ENCODE measurements around the gene PAX8.

PAX8 gene

GRCh38 chr2:113278742-113279139 is at the start of gene PAX8:
TSS of gene PAX8 (minus strand) at chr2:113278921. CDS start at chr2:113278394, 527 bp downstream.
- TF ChIP-seq GATA2 (IDR thresholded peaks at IDR 0.05; ENCODE audit: low read depth, low read length) (no peak), GATA3 (IDR thresholded peaks at IDR 0.05; ENCODE audit: low read depth, low read length) (no peak)

- TF ChIP-seq GATA3 (IDR thresholded peaks at IDR 0.05; ENCODE audit: low read depth, low read length) (no peak), GATA2 (IDR thresholded peaks at IDR 0.05; ENCODE audit: low read depth, low read length) (no peak)
Measured at GRCh38 chr2:113328043-113328442, 49.3 kb upstream of the PAX8 start.

GRCh38 chr2:113324684-113325160 is 46.0 kb upstream of the PAX8 start:
- no peak for TF ChIP-seq GATA2 (IDR thresholded peaks at IDR 0.05; ENCODE audit: low read depth, low read length)
- no peak for TF ChIP-seq GATA3 (IDR thresholded peaks at IDR 0.05; ENCODE audit: low read depth, low read length)

- TF ChIP-seq GATA2 (IDR thresholded peaks at IDR 0.05; ENCODE audit: low read depth, low read length) = no peak
- TF ChIP-seq GATA3 (IDR thresholded peaks at IDR 0.05; ENCODE audit: low read depth, low read length) = no peak
Measured at GRCh38 chr2:113316085-113316484, 37.4 kb upstream of the PAX8 start.

GRCh38 chr2:113309655-113310387 is 31.1 kb upstream of the PAX8 start:
- TF ChIP-seq GATA2 (IDR thresholded peaks at IDR 0.05; ENCODE audit: low read depth, low read length) (no peak), GATA3 (IDR thresholded peaks at IDR 0.05; ENCODE audit: low read depth, low read length) (no peak)

- no peak for TF ChIP-seq GATA3 (IDR thresholded peaks at IDR 0.05; ENCODE audit: low read depth, low read length)
- no peak for TF ChIP-seq GATA2 (IDR thresholded peaks at IDR 0.05; ENCODE audit: low read depth, low read length)
Measured at GRCh38 chr2:113305146-113305545, 26.4 kb upstream of the PAX8 start.

GRCh38 chr2:113304702-113305101 is 26.0 kb upstream of the PAX8 start:
- TF ChIP-seq GATA2 (IDR thresholded peaks at IDR 0.05; ENCODE audit: low read depth, low read length) = no peak
- no peak for TF ChIP-seq GATA3 (IDR thresholded peaks at IDR 0.05; ENCODE audit: low read depth, low read length)

GRCh38 chr2:113300281-113300680 is 21.6 kb upstream of the PAX8 start:
- TF ChIP-seq GATA2 (IDR thresholded peaks at IDR 0.05; ENCODE audit: low read depth, low read length) (no peak), GATA3 (IDR thresholded peaks at IDR 0.05; ENCODE audit: low read depth, low read length) (no peak)

GRCh38 chr2:113298176-113298575 is 19.5 kb upstream of the PAX8 start:
- TF ChIP-seq GATA2 (IDR thresholded peaks at IDR 0.05; ENCODE audit: low read depth, low read length) (no peak), GATA3 (IDR thresholded peaks at IDR 0.05; ENCODE audit: low read depth, low read length) (no peak)

- no peak for TF ChIP-seq GATA2 (IDR thresholded peaks at IDR 0.05; ENCODE audit: low read depth, low read length)
- TF ChIP-seq GATA3 (IDR thresholded peaks at IDR 0.05; ENCODE audit: low read depth, low read length) = no peak
Measured at GRCh38 chr2:113291191-113291590, 12.5 kb upstream of the PAX8 start.

GRCh38 chr2:113285816-113286215 is 7.1 kb upstream of the PAX8 start:
- TF ChIP-seq GATA3 (IDR thresholded peaks at IDR 0.05; ENCODE audit: low read depth, low read length) = no peak
- no peak for TF ChIP-seq GATA2 (IDR thresholded peaks at IDR 0.05; ENCODE audit: low read depth, low read length)

GRCh38 chr2:113284476-113284875 is 5.8 kb upstream of the PAX8 start:
- TF ChIP-seq GATA2 (IDR thresholded peaks at IDR 0.05; ENCODE audit: low read depth, low read length) (no peak), GATA3 (IDR thresholded peaks at IDR 0.05; ENCODE audit: low read depth, low read length) (no peak)

GRCh38 chr2:113283704-113284284 is 5.1 kb upstream of the PAX8 start:
- no peak for TF ChIP-seq GATA2 (IDR thresholded peaks at IDR 0.05; ENCODE audit: low read depth, low read length)
- no peak for TF ChIP-seq GATA3 (IDR thresholded peaks at IDR 0.05; ENCODE audit: low read depth, low read length)

- no peak for TF ChIP-seq GATA3 (IDR thresholded peaks at IDR 0.05; ENCODE audit: low read depth, low read length)
- no peak for TF ChIP-seq GATA2 (IDR thresholded peaks at IDR 0.05; ENCODE audit: low read depth, low read length)
Measured at GRCh38 chr2:113282747-113283533, 4.2 kb upstream of the PAX8 start.
